Measurements from ENCODE around the gene RAB12.
"Not testable (repeated sequence)": the region's sequence is repeated elsewhere in the genome, so short reads cannot be mapped to it uniquely, and the experiment has no call there.

Gene RAB12, protein sequence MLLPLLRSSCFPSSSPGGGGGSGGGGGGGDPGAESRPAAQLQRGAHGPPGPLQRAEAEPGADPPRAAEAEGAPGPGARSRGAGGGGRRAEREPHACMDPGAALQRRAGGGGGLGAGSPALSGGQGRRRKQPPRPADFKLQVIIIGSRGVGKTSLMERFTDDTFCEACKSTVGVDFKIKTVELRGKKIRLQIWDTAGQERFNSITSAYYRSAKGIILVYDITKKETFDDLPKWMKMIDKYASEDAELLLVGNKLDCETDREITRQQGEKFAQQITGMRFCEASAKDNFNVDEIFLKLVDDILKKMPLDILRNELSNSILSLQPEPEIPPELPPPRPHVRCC

DNA sequence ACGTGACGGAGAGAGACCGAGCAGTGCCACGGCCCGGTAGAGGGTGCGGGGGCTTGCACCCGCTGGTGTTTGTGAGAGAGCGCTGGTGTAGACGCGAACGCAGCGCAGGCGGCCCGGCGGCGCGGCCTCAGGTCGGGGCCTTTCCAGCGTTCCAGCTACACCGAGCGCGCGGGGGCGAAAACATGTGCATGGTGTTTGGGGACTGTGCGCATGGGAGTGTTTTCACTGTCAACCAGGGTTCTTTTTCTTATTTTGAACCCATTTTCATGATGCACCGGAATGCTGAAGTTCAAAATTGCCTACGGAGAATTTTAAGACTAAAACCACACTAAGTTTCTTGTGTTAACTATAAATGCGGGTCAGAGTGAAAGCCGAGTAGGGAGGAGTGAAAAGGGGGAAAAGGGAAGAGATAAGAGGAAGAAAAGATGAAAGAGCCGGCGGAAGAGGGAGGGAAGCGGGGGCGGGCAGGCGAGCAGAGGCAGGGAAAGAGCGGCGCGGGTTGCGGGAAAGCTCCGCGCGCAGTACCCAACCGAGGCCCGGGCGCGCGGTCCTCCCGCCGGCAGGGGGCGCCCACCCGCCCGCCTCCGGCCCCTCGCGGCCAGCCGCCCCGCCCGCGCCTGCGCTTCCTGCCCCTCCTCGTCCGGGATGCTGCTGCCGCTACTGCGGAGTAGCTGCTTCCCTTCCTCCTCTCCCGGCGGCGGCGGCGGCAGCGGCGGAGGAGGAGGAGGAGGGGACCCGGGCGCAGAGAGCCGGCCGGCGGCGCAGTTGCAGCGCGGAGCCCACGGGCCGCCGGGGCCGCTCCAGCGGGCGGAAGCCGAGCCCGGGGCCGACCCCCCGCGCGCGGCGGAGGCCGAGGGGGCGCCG, at the start of gene RAB12:
Gene RAB12 (plus strand): TSS at position 643 of the 864 bp plus-strand sequence. CDS start 3 bp downstream, at position 646.
- peak; percentile 84 for DNase-seq (ENCODE audit: low spot score)

DNA sequence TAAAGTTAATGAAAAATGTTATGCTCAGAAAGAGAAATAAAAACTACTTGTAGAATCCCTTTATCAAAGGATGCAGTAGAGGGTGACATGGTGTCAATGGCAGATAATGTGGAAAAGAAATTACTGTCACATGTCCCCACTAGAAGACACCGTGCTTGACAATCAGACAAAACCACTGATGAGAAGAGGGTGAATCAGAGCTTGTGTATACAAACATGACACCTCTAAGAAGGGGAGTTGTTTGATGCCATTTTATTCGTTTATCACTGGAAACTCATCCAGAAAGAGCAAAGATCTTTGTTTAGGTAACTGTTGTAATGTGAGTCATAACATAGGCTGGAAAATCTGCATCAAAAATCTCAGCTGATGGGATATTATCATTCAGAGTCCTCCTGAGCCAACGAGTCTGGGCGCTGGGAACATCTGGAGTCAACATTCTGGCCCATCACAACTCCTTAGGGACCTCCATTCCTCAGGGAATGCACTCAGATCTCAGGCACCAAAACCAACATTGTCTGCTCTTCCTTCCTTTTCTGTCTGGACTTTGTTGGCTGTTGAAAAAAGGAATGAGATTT, 49.5 kb upstream of the RAB12 start:
- DNase-seq (ENCODE audit: low spot score) = no peak

DNA sequence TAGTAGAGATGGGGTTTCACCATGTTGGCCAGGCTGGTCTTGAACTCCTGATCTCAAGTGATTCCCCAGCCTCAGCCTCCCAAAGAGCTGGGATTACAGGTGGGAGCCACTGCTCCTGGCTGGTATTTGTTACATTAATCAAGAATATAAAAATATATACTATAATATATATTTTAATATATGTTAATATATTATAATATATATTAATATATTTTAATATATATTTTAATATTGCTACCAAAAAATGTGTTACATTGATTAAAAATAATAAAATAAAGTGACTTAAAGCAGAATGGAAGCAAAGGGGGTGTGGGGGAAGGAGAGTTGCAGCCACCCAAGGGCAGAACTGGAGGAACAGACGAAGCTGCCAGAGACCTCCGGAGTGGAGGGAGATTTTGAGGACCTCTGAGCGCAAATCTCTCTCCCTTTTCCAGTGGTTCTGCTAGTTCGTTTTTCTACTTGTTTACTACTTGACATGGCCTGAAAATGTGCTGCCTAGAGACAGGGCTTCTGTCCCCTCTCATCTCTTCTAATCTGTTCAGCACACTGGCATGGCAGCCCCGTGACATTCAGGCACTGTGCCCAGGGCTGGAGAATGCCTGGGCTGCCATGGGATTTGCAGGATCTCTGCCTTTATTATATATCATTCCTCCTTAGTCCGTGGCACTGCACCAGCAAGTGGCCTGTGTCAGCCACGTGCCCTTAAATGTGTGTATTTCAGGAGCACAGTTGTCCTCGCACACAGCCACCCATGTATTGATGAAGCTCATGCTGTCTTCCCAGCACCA, 47.9 kb upstream of the RAB12 start:
- peak; percentile 30 for DNase-seq (ENCODE audit: low spot score)

DNA sequence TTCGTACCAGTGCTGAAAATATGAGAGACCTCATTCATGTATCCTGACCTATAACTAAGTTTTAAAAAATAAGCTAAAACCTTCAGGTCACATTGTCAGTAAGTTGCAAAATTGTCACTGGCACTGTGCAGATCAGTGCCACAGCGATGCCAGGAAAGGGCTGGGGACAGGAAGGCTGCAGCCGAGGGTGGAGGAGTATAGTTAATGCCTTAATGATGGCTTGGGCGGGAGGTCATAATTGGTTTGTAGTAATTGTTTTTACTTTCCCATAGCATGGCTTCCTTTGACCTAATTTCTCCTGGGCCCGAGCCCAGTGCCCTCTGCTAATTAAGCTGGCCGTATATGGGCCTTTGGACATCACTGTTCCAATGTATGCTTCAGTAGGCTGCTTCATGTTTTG, 47.2 kb upstream of the RAB12 start:
- DNase-seq (ENCODE audit: low spot score) = no peak

DNA sequence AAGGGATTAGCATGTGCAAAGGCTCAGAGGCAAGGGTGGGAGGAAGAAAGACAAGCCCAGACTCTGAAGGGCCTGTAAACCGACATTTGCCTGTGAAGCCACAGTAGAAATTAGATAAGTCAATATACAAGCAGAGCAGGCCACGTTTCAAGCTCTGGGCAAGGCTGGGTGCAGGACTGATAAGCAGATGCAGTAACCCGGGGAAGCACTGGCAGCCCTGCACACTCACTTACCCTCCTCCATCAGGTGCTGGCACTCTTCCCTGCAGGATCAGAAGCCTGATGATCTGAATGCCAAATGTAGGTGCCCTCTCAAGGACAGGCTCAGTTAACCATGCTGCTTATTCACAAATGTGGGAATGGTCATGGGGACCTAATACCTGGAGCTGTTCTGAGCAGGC, 46.3 kb upstream of the RAB12 start:
- peak; percentile 75 for DNase-seq (ENCODE audit: low spot score)

DNA sequence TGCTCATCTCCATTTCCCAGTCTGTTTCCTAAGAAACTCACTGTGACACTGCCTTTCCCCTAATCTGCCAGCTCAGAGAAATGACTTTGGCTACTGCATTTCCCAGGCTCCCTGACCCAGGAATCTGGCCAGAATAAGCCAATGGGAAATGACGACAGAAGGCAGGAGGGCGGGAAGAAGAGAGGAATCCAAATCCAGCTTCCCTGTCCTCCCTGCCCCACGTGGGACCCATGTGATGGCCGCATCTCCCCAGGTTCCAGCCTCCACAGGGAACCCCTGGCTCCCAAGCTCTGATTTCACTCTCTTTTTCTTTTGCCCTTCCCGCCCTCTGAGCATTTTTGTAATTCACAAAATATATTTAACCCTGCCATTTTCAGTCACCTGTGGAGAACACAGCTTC, 37.8 kb upstream of the RAB12 start:
- DNase-seq (ENCODE audit: low spot score) = no peak

DNA sequence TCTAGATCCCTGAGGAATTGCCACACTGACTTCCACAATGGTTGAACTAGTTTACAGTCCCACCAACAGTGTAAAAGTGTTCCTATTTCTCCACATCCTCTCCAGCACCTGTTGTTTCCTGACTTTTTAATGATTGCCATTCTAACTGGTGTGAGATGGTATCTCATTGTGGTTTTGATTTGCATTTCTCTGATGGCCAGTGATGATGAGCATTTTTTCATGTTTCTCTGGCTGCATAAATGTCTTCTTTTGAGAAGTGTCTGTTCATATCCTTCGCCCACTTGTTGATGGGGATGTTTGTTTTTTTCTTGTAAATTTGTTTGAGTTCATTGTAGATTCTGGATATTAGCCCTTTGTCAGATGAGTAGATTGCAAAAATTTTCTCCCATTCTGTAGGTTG, 35.5 kb upstream of the RAB12 start:
- not testable (repeated sequence) for DNase-seq (ENCODE audit: low spot score)

DNA sequence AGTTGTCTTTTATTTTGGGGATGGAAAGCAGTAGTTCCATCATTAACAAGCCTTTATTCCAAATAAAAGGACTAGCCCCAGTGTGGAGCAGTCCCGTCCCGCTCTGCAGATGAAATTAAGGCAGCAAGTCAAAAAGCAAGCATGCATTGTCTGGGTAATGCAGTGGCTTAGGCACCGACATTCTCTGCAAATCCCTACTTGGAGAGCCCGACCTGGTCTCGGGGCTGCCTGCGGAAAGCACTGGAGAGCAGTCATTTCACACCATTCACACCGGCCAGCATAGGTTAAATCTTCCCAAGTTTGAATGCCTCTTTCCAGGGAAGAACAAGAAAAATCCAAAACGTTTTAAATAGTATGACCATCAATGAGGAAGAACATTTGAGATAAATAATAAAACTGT, 24.4 kb upstream of the RAB12 start:
- DNase-seq (ENCODE audit: low spot score) = no peak

DNA sequence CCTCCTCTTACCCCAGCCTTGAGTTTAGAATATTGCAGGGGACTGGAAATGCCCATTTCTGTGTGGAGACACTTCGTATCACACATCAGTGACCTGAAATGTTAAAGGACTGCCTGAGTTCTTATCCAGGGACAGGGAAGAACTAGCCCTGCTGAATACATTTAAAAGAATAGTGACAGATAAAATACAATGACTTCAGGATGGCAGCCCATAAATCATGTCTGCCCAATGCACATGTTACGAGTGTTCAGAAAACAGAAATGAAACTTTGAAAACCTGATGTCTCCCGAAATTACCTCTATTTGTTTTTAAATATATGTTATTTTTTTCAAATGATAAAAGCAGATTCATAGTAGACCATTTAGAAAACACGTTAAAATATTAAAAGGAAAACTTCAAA, 22.3 kb upstream of the RAB12 start:
- DNase-seq (ENCODE audit: low spot score) = no peak

DNA sequence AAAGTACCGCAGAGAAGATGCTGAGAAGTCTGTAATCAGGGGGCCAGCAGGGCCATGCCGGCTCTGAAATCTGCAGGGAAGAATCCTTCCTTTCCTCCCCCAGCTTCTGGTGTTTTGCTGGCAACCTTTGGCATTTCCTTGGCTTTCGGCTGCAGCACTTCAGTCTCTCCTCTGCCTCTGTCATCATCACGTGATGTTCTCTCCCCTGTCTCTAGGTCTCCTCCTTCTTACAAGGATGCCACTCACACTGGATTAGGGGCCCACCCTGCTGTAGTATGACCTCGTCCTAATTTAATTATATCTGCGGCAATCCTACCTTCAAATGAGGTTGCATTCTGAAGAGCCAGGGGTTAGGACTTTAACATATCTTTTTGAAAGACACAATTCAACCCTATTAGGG, 13.8 kb upstream of the RAB12 start:
- no peak for DNase-seq (ENCODE audit: low spot score)

DNA sequence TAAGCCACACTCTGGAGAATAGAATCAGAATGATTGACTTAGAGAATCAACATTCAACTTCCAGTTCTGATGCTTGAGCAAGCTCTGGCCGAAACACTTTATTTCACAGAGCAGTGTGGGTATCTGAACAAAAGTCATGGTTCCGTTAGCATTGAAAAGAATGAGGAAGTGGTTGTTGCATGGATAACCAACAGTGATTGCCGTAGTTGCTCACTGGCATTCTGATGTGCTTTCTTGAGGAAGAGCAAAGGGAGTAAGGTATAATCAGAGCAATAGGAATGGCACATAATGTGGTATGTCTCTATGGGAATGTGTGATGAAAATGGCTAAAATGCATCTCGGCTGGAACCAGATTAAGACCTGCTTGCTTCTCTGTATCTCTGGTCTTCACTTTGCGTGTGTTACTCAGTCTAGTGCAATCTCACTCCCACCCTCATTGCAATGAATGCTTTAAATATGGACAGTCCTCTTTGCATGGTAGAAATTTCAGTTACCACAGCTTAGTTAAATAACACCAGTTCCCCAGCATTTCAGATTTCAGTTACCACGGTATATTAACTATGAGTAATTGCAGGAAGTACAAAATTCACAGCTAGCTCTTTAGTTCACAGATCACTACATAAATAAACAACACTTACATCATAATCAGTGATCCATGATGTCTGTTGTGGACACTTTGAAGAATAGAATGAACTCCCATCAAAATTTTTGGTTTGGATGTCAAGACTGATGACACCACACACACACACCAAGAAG, 7.8 kb upstream of the RAB12 start:
- no peak for DNase-seq (ENCODE audit: low spot score)

DNA sequence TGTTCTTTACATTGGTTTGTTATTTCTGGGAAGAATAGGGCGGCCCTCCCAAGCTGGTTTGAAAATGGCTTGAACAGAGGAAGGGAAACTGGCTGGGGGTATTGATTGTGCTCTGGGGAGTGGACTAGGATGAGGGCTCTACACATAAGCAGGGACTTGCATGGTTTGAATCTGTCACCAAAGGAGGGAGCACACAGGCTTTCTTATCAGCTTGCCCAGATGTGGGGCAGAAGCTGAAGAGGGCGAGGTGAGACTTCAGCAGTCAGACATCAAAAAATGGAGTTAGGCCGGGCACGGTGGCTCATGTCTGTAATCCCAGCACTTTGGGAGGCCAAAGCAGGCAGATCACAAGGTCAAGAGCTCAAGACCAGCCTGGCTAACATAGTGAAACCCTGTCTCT, 7.2 kb upstream of the RAB12 start:
- peak; percentile 83 for DNase-seq (ENCODE audit: low spot score)

DNA sequence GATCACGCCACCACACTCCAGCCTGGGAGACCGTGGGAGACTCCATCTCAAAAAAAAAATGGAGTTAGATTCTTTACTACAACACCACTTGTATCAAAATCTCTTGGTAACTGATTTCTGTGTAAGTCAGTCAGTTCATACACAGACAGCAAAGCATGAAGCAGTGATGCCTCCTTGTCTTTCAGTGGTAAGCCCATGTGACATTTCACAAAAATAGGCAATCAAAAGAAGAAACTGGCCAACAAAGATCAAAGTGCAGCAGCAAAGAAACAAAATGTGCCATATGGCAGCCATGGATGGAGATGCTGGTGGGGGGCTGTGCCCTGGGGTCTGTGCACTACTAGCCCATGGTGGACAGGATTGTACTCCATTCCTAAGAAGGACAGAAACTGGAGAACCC, 6.7 kb upstream of the RAB12 start:
- no peak for DNase-seq (ENCODE audit: low spot score)

DNA sequence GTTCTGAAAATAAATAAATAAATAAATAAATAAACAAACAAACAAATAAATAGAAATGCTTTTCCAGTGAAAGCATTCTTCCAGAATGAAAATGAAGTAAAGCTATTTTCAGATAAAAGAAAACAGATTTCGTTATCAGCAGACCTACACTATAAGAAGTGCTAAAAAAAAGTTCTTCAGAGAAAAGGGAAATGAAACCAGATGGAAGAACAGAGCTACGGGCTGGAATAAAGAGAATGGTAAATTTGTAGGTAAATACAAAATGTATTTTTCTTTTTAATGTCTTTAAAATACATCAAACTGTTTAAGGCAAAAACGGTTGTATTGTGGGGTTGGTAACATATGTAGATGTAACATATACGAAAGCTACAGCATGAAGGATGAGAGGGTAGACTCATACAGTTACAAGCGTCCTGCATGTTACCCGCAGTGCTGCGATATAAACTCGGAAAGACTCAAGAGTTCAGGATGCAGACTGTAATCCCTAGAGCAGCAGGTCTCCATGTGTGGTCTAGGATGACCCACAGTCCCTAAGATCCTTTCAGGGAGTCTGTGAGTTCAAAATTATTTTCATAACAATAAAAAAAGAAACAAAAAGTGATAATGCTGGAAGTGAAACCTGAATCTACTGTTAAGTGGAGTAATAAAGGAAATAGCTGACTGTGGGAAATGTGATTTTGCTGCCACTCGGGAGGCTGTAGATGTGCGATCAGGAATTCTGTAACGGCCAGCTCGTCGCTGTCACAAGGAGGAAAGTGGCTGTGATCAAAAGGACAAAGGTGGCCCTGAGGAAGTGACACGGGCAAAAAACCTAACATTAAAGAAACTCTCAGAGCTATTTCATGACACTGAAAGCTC, 5.3 kb upstream of the RAB12 start:
- no peak for DNase-seq (ENCODE audit: low spot score)

DNA sequence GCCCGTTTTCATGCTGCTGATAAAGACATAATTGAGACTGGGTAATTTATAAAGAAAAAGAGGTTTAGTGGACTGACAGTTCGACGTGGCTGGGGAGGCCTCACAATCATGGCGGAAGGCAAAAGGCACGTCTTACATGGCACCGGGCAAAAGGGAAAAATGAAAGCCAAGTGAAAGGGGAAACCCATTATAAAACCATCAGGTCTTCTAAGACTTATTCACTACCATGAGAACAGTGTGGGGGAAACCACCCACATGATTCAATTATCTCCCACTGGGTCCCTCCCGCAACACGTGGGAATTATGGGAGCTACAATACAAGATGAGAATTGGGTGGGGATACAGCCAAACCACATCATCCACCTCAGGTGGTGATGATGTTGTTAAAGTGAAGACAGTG, 3.3 kb upstream of the RAB12 start:
- no peak for DNase-seq (ENCODE audit: low spot score)

DNA sequence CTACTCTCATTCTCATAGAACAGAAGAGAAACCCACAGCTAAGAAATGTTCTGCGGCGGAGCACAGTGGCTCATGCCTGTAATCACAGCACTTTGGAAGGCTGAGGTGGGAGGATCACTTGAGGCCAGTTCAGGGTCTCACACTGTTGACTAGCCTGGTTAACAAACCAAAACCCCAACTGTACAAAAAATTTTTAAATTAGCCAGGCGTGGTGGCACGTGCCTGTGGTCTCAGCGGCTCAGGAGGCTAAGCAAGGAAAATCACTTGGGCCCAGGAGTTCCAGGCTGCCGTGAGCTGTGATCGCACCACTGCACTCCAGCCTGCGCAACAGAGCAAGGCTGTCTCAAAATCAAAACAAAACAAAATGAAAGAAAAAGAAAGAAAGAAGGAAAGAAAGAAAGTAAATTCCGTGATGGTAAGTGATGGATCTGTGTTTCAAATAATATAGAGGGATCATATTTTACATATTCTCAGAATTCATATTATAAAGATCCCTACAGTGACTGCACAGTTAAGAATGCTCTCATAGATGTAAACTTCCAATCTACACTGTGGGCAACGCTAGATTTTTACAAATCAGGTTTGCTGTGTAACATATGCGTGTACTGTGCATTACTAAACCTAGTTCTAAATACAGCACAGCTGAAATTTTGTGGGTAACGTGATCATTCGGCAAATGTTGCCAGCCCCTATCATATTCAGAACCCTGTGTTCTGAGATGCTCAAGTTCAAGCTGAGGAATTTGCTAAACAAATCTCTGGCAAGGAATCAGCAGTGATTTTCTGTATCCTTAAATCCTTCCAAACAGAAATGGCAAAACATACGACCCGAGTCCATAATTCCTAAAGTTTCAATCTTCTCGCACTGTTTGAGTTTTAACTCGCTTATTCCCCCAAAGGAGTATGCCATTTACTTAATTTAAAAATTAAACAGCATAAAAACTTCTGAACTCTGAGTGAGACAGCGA, 1.2 kb upstream of the RAB12 start:
- DNase-seq (ENCODE audit: low spot score) = no peak

DNA sequence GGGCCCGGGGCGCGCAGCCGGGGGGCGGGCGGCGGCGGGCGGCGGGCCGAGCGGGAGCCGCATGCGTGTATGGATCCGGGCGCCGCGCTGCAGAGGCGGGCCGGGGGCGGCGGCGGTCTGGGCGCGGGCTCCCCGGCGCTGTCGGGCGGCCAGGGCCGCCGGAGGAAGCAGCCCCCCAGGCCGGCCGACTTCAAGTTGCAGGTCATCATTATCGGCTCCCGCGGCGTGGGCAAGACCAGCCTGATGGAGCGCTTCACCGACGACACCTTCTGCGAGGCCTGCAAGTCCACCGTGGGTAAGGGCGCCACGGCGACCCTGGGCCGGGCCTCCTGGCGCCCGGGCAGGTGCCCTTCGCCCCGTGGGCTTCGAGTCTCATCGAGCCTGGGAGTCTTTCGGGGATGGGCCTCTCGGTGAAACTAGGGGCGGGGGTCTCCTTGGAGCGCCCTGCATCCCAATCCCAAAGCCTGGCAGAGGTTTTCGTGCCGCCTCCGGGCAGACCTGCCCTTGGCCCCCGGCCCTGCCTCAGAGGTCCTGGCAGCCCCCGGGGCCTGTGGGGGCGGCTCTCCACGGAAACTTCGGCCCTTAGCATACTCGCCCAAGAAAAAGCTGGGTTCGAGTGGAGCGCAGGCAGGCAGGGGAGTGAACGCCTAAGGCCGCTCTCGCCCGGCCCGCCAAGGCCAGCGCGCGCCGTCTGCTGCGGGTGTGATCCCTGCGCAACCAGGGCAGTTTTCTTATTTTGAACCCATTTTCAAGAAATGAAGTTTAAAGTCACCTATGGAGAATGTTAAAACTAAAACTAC, 622 bp downstream of the RAB12 start:
- peak; percentile 25 for DNase-seq (ENCODE audit: low spot score)

DNA sequence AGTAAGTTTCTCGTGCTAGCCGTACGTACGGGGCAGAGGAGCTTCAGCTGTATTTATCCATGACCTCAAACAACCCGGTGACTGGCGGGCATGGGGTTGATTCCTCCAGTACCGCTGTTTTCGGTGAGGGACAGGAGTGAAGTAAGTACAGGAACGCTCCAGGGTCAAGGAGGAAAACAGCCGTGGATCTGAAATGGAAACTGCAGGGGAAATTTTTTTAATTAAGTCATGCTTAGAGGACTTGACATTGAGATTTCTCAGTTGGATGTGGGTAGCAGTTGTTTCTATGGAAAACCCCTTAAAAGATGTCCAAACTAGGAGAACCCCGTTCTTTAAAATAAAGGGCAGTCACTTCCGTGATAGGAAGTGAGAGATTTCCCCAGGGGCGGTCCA, 1.2 kb downstream of the RAB12 start:
- DNase-seq (ENCODE audit: low spot score) = no peak
